Gastroesophageal sphincter (tissue), 3 donors: ENCODE data around the gene SQSTM1.

Experiments used
- POLR2A ChIP-seq, 2 donors: fragments of 450-650 bp; IDR thresholded peaks; one replicate each; pipeline ENCODE4 v1.6.1; 2017; ENCODE audit warnings: antibody characterized with exemption in 2 of 2, mild to moderate bottlenecking in 2 of 2, moderate library complexity in 1 of 2
- POLR2AphosphoS5 ChIP-seq: sonication (generic); formaldehyde crosslinking; IDR thresholded peaks from one replicate; pipeline ENCODE4 v1.6.1; 2017; ENCODE audit warnings: antibody characterized with exemption
- TF ChIP-seq, protein P1 (sequence below), 4 experiments: fragments of 200-600 bp in 2 of 4; fragments of 450-650 bp in 2 of 4; sonication (generic) in 1 of 4; IDR thresholded peaks; one replicate each; pipeline ENCODE4 v1.5.1; 2017 to 2019; ENCODE audit warnings: antibody characterized with exemption in 4 of 4, mild to moderate bottlenecking in 2 of 4, moderate library complexity in 2 of 4

- TF ChIP-seq, protein P1, sequence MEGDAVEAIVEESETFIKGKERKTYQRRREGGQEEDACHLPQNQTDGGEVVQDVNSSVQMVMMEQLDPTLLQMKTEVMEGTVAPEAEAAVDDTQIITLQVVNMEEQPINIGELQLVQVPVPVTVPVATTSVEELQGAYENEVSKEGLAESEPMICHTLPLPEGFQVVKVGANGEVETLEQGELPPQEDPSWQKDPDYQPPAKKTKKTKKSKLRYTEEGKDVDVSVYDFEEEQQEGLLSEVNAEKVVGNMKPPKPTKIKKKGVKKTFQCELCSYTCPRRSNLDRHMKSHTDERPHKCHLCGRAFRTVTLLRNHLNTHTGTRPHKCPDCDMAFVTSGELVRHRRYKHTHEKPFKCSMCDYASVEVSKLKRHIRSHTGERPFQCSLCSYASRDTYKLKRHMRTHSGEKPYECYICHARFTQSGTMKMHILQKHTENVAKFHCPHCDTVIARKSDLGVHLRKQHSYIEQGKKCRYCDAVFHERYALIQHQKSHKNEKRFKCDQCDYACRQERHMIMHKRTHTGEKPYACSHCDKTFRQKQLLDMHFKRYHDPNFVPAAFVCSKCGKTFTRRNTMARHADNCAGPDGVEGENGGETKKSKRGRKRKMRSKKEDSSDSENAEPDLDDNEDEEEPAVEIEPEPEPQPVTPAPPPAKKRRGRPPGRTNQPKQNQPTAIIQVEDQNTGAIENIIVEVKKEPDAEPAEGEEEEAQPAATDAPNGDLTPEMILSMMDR (IDR thresholded peaks at IDR 0.05), result no peak
- TF ChIP-seq POLR2A (IDR thresholded peaks at IDR 0.05), result no peak
- no peak for TF ChIP-seq POLR2AphosphoS5
Measured at GRCh38 chr5:179777456-179777855, 43.2 kb upstream of the SQSTM1 start.
